ENCODE results near the gene STOML1. TPM values are rescaled to one million over a fixed set of nuclear protein-coding genes. Genes with fewer than 3 reads are reported as not detected.

The STOML1 gene
- total and polyA plus RNA-seq, 10 of the 15 experiments (the other 5 are each of a cell fraction or from before 2014, with no cell fraction given): 0.14 to 13.6 (median 8.3) TPM

GRCh38 chr15:74037171-74038117 is 45.3 kb upstream of the STOML1 start:
- Histone ChIP-seq H3K9me3 (replicated peaks; ENCODE audit: control insufficient read depth, insufficient read depth, low read length) (no peaks in the 10 kb centered on the region), H3K4me2 (ENCODE audit: control insufficient read depth, insufficient read depth) (no peak overlapping the region), H3K4me3 (no peak overlapping the region), H2AFZ (ENCODE audit: control insufficient read depth, low read depth, low read length) (no peak overlapping the region), H3K36me3 (ENCODE audit: control insufficient read depth in 2 of 2, insufficient read depth in 2 of 2, low read length in 1 of 2) (peaks cover 29% of the 10 kb centered on the region in 2 experiments), H4K20me1 (ENCODE audit: control insufficient read depth, insufficient read depth) (no peaks in the 10 kb centered on the region; the same call in 1 of the 2 replicates), H3K4me1 (ENCODE audit: control insufficient read depth, insufficient read depth, low read length) (no peaks in the 10 kb centered on the region), H3K27me3 (replicated peaks in 1 of 2; ENCODE audit: control insufficient read depth in 2 of 2, insufficient read depth in 2 of 2, low read length in 1 of 2) (no peaks in the 10 kb centered on the region), H3K27ac (ENCODE audit: control insufficient read depth, insufficient read depth) (no peak overlapping the region), H3K9ac (ENCODE audit: control insufficient read depth, insufficient read depth, low read length) (no peak overlapping the region), H3K79me2 (ENCODE audit: control insufficient read depth, insufficient read depth, low read length) (no peaks in the 10 kb centered on the region)
- 95% methylated on average over 21 of the region's 21 CpGs for WGBS (ENCODE audit: insufficient coverage, insufficient replicate concordance, low lambda C conversion rate, missing lambda C conversion rate)
- no peak for DNase-seq (ENCODE audit: low read depth, low spot score)
- SMC1A ChIA-PET (ENCODE audit: uncharacterized antibody, unreplicated experiment): interaction anchor here (0.8 to 1.1 kb wide), 2 partner anchors 12 to 43 kb away, joined by 3 read pairs; partner anchors contain the start of gene PML
- CTCF ChIA-PET: interaction anchor here (0.6 to 5.1 kb wide), 9 partner anchors 11 to 73 kb away, joined by 3 to 30 read pairs (median 5); no protein-coding TSS in a partner anchor
- no peak for FAIRE-seq
- in situ Hi-C loops (cut with MboI) (no loop called here), intact Hi-C loops (cut with micrococcal nuclease; ENCODE audit: unreplicated experiment) (no loop called here)
- POLR2A ChIA-PET: interaction anchor here (0.6 kb wide), 2 partner anchors 38 to 62 kb away, joined by 3 to 4 read pairs; no protein-coding TSS in a partner anchor
- RAD21 ChIA-PET (ENCODE audit: unreplicated experiment): interaction anchor here (1.4 to 5.5 kb wide), 2 partner anchors 43 to 64 kb away, joined by 3 to 28 read pairs; partner anchors contain the start of gene PML
- no TSS peak for BruUV-seq (replicated peaks)
- ATAC-seq: no peak
- TF ChIP-seq RELA (IDR thresholded peaks at IDR 0.05; ENCODE audit: borderline replicate concordance, partially characterized antibody): no peak
- TF ChIP-seq PAX5 (IDR thresholded peaks at IDR 0.05; ENCODE audit: borderline replicate concordance, low read depth, low read length): no peak
- no peak for TF ChIP-seq ZBTB33 (IDR thresholded peaks at IDR 0.05)
- TF ChIP-seq SKIL (IDR thresholded peaks at IDR 0.05; ENCODE audit: low read depth, poor library complexity, severe bottlenecking): no peak
- TF ChIP-seq IRF5 (IDR thresholded peaks at IDR 0.05; ENCODE audit: borderline replicate concordance): no peak
- 0 out of 6 replicates have a peak, but pooled peaks of 1 of the 3 experiments have one; percentile 3 for TF ChIP-seq CTCF (IDR thresholded peaks at IDR 0.05 in 2 of 3, conservative IDR thresholded peaks at IDR 0.05 in 1 of 3; ENCODE audit: control insufficient read depth in 2 of 3, extremely low read depth in 1 of 3, insufficient read depth in 1 of 3, low read depth in 3 of 3, low read length in 3 of 3)
- TF ChIP-seq PRDM15 (CRISPR knock-in tag; IDR thresholded peaks at IDR 0.05): no peak
- TF ChIP-seq ESRRA (IDR thresholded peaks at IDR 0.05; ENCODE audit: low read length): no peak
- TF ChIP-seq CHD1 (IDR thresholded peaks at IDR 0.05; ENCODE audit: low read depth, low read length): no peak
